UCSD-AML1 (cell line): ENCODE results near the gene AARS2.
A peak's percentile ranks its signal among the peaks of the same experiment; 100 is the strongest.

Experiments
- DNase-seq: peaks from one replicate; lab custom pipeline; 2025; ENCODE audit not compliant: unreplicated experiment; lab: John Stamatoyannopoulos, UW

AARS2 gene

GRCh38 chr6:44263354-44264100 is 49.6 kb downstream of the AARS2 start:
- peak; percentile 36 for DNase-seq

- DNase-seq, result no peak
Observed at GRCh38 chr6:44262467-44263353, 50.4 kb downstream of the AARS2 start.

- no peak for DNase-seq
Observed at GRCh38 chr6:44261581-44261980, 51.6 kb downstream of the AARS2 start.

GRCh38 chr6:44260451-44261297 is 52.5 kb downstream of the AARS2 start:
- DNase-seq, result no peak

- no peak for DNase-seq
Observed at GRCh38 chr6:44260011-44260410, 53.1 kb downstream of the AARS2 start.

- DNase-seq, result no peak
Observed at GRCh38 chr6:44258921-44259320, 54.2 kb downstream of the AARS2 start.

- DNase-seq, result no peak
Observed at GRCh38 chr6:44258325-44258863, 54.8 kb downstream of the AARS2 start.

- DNase-seq, result no peak
Observed at GRCh38 chr6:44257753-44258324, 55.3 kb downstream of the AARS2 start.

- peak; percentile 78 for DNase-seq
Observed at GRCh38 chr6:44257025-44257752, 56.0 kb downstream of the AARS2 start, which contains the start of gene SLC35B2. Gene SLC35B2, minus strand, starts transcription at chr6:44257528. Its CDS starts 118 bp downstream, at chr6:44257410.

- DNase-seq, result no peak
Observed at GRCh38 chr6:44256775-44257024, 56.4 kb downstream of the AARS2 start.

GRCh38 chr6:44255871-44256774 is 57.0 kb downstream of the AARS2 start:
- DNase-seq, result no peak

- DNase-seq, result no peak
Observed at GRCh38 chr6:44255105-44255808, 57.9 kb downstream of the AARS2 start.

- no peak for DNase-seq
Observed at GRCh38 chr6:44254191-44255104, 58.7 kb downstream of the AARS2 start.

GRCh38 chr6:44253307-44254101 is 59.6 kb downstream of the AARS2 start:
- peak; percentile 45 for DNase-seq

GRCh38 chr6:44251576-44252524 is 61.3 kb downstream of the AARS2 start:
- no peak for DNase-seq

GRCh38 chr6:44250718-44251123 is 62.4 kb downstream of the AARS2 start:
- no peak for DNase-seq
